ENCODE data around the gene S100A11.

DNA sequence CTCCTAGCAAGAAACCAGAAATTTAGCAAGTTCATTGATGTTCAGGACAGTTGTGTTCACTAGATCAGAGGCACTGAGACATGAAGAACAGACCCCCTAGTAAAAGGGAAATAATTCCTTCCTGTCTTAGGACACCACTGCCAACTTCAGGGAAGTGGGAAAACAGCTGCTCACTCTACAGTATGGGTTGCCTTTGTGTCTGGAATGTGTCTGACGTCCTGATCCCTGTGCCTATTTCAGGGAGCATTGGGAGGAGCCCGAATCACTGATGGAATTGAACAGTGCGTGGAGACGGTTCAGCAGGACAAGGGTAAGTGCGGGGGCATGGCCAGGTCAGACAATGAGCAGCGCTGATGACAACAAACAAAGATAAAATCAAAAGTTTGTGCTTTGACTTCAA lies 21.0 kb downstream of the S100A11 start:
- TF ChIP-seq, protein P1, sequence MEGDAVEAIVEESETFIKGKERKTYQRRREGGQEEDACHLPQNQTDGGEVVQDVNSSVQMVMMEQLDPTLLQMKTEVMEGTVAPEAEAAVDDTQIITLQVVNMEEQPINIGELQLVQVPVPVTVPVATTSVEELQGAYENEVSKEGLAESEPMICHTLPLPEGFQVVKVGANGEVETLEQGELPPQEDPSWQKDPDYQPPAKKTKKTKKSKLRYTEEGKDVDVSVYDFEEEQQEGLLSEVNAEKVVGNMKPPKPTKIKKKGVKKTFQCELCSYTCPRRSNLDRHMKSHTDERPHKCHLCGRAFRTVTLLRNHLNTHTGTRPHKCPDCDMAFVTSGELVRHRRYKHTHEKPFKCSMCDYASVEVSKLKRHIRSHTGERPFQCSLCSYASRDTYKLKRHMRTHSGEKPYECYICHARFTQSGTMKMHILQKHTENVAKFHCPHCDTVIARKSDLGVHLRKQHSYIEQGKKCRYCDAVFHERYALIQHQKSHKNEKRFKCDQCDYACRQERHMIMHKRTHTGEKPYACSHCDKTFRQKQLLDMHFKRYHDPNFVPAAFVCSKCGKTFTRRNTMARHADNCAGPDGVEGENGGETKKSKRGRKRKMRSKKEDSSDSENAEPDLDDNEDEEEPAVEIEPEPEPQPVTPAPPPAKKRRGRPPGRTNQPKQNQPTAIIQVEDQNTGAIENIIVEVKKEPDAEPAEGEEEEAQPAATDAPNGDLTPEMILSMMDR (IDR thresholded peaks at IDR 0.05), result no peak
- no peak for TF ChIP-seq POLR2A (IDR thresholded peaks at IDR 0.05)

Data from vagina (tissue), 2 donors.